Fibroblast of lung (primary cell): ENCODE measurements around the gene GNS.

Experiments used
- CTCF ChIP-seq, 2 donors: IDR thresholded peaks in 1 of 2; conservative IDR thresholded peaks in 1 of 2; 1 replicate in 1 of 2; 2 replicates in 1 of 2; pipeline ENCODE4 v1.5.1; 2011 to 2012; ENCODE audit warnings: low read length in 2 of 2, control low read depth in 1 of 2, inconsistent platforms in 1 of 2, low read depth in 1 of 2, mild to moderate bottlenecking in 1 of 2
- EZH2 ChIP-seq: IDR thresholded peaks from 2 replicates; pipeline ENCODE4 v1.5.1; 2012; ENCODE audit warnings: low read length, control low read depth, mild to moderate bottlenecking; ENCODE audit errors: missing control alignments

DNA sequence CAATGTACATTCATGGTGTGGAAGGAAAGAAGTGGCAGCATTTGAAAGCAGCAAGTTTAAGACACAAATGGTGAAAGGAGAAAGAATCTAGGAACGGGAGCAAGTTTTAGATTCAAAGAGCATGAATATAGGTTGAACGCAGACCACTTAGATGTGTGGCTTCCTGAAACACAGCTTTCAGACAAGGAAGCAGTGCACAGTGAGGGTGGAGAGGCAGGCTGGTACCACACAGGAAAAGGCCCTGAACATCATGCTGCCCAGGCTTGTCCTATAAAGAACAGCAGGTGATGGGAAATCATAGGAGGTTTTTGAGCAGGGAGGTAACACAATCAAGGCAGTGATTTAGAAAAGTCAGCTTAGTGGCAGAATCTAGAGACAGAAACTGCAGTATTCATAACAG is 35.6 kb downstream of the GNS start:
- TF ChIP-seq CTCF (conservative IDR thresholded peaks at IDR 0.05 in 1 of 2, IDR thresholded peaks at IDR 0.05 in 1 of 2; ENCODE audit: low read depth in 1 of 2, low read length in 2 of 2) (no peak), EZH2 (no peak)
